Measurements from ENCODE around the gene PRKAR1A.

The PRKAR1A gene

GRCh38 chr17:68512247-68512959 lies at the start of gene PRKAR1A:
Gene PRKAR1A (plus strand): TSS chr17:68512430. CDS start chr17:68515400, 2,970 bp downstream.
- TF ChIP-seq, protein P1, sequence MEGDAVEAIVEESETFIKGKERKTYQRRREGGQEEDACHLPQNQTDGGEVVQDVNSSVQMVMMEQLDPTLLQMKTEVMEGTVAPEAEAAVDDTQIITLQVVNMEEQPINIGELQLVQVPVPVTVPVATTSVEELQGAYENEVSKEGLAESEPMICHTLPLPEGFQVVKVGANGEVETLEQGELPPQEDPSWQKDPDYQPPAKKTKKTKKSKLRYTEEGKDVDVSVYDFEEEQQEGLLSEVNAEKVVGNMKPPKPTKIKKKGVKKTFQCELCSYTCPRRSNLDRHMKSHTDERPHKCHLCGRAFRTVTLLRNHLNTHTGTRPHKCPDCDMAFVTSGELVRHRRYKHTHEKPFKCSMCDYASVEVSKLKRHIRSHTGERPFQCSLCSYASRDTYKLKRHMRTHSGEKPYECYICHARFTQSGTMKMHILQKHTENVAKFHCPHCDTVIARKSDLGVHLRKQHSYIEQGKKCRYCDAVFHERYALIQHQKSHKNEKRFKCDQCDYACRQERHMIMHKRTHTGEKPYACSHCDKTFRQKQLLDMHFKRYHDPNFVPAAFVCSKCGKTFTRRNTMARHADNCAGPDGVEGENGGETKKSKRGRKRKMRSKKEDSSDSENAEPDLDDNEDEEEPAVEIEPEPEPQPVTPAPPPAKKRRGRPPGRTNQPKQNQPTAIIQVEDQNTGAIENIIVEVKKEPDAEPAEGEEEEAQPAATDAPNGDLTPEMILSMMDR (conservative IDR thresholded peaks at IDR 0.05; ENCODE audit: low read depth, low read length), result no peak
- H3K4me3 ChIP-seq (ENCODE audit: low read depth, low read length), result peak within 1 kb of the TSS; percentile 66
- peak; percentile 97 for DNase-seq (ENCODE audit: low read depth)

GRCh38 chr17:68463211-68464019 lies 48.8 kb upstream of the PRKAR1A start:
- TF ChIP-seq, protein P1 (conservative IDR thresholded peaks at IDR 0.05; ENCODE audit: low read depth, low read length), result no peak
- DNase-seq (ENCODE audit: low read depth), result no peak
- no peak overlapping the region for H3K4me3 ChIP-seq (ENCODE audit: low read depth, low read length)

DNA sequence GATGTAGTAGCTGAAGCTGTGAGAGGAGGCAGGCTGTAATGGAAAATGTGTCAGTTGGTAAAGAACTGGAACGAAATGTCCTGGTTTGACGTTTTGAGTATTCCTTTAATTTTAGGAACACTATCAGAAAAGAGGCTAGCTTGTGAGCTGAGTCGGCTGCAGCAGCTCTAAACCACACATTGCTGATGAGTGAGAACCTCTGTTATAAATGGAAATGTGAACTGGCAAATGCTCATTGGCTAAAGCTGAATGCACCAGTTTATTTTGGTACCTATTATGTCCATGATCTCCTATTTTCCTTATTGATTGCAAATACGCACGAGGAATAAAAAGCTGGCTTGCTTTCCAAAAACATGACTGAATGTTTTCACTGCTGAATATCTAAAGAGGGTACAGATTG lies 43.9 kb upstream of the PRKAR1A start:
- no peak overlapping the region for H3K4me3 ChIP-seq (ENCODE audit: low read depth, low read length)
- peak; percentile 69 for DNase-seq (ENCODE audit: low read depth)
- TF ChIP-seq, protein P1 (conservative IDR thresholded peaks at IDR 0.05; ENCODE audit: low read depth, low read length), result no peak

DNA sequence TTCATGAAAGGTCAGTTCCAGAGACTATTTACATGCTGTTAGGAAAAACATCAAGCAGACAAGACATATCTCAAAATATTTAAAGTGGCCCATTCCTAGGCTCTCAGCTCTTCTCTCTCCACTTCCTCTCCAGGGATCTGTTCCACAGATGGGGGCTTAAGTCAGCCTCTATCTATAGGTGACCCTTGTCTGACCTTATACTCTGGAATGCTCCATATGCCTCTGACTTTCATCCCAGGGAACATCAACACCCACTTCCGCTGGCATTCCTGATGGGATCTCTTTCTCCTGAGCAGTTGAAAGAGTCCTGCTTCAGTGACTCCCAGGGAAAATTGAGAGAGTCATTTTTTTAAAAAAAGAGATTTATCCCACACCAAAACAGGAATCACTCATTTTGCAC lies 43.4 kb upstream of the PRKAR1A start:
- TF ChIP-seq, protein P1 (conservative IDR thresholded peaks at IDR 0.05; ENCODE audit: low read depth, low read length), result no peak
- H3K4me3 ChIP-seq (ENCODE audit: low read depth, low read length), result no peak overlapping the region
- no peak for DNase-seq (ENCODE audit: low read depth)

GRCh38 chr17:68470961-68471360 lies 41.3 kb upstream of the PRKAR1A start:
- DNase-seq (ENCODE audit: low read depth), result no peak
- TF ChIP-seq, protein P1 (conservative IDR thresholded peaks at IDR 0.05; ENCODE audit: low read depth, low read length), result no peak
- no peak overlapping the region for H3K4me3 ChIP-seq (ENCODE audit: low read depth, low read length)

DNA sequence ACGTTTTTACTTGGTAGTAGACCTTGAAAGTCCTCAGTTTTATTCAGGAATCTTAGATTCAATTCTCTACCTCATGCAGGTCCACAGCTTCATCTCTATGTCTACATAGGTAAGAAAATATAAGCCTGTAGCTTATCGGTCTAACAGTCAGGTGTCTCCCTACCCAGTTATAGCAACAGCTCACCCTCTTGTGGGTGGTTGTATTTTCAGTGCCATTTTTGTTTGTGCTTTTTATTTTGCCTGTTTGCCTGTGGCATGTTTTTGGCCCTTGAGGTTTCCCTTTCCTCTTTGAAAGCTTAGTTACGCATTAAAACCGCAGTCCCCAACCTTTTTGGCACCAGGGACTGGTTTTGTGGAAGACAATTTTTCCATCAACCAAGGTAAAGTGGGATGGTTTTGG lies 31.3 kb upstream of the PRKAR1A start:
- no peak overlapping the region for H3K4me3 ChIP-seq (ENCODE audit: low read depth, low read length)
- TF ChIP-seq, protein P1 (conservative IDR thresholded peaks at IDR 0.05; ENCODE audit: low read depth, low read length), result no peak
- no peak for DNase-seq (ENCODE audit: low read depth)

Measured in choroid plexus epithelial cell (primary cell).